Right lobe of liver (tissue), 6 donors: Measurements from ENCODE around the gene MFSD2A. TPM values are rescaled to one million over a fixed set of nuclear protein-coding genes. Genes with fewer than 3 reads are reported as not detected.
A peak's percentile ranks its signal among the peaks of the same experiment; 100 is the strongest.

Experiments used
- ATAC-seq, 4 donors: fragments of 200-7000 bp; cut with Tn5 transposase; one replicate each; pipeline ENCODE4 v1.9.1; 2020; ENCODE audit warnings: mild to moderate bottlenecking in 4 of 4, moderate library complexity in 4 of 4
- DNase-seq, 3 donors: peaks; one replicate each; pipeline ENCODE4 v3.0.0-alpha.2; 2020
- H3K27ac ChIP-seq, 3 donors: fragments of 200-600 bp; one replicate each; pipeline ENCODE4 v1.8.0; 2022
- H3K27me3 ChIP-seq, 2 donors: fragments of 200-600 bp; one replicate each; pipeline ENCODE4 v1.8.0; 2022
- H3K36me3 ChIP-seq, 4 donors: fragments of 200-600 bp; sonication (generic) in 1 of 4; one replicate each; pipeline versions ENCODE4 v1.5.1 to v1.8.0; 2017 to 2022; ENCODE audit warnings: control low read depth in 1 of 4
- H3K4me1 ChIP-seq, 4 donors: fragments of 200-600 bp; sonication (generic) in 1 of 4; one replicate each; pipeline versions ENCODE4 v1.5.1 to v1.8.0; 2017 to 2022; ENCODE audit warnings: control low read depth in 1 of 4
- H3K4me3 ChIP-seq, 3 donors: fragments of 200-600 bp; one replicate each; pipeline ENCODE4 v1.8.0; 2022
- H3K9me3 ChIP-seq, 4 donors: fragments of 200-600 bp; sonication (generic) in 1 of 4; one replicate each; pipeline versions ENCODE4 v1.5.1 to v1.8.0; 2017 to 2022; ENCODE audit warnings: control low read depth in 1 of 4
- CTCF ChIP-seq, 4 donors: fragments of 200-600 bp in 3 of 4; fragments of 450-650 bp in 1 of 4; IDR thresholded peaks; one replicate each; pipeline versions ENCODE4 v1.5.1 to v1.8.0; 2016 to 2022; ENCODE audit warnings: antibody characterized with exemption in 4 of 4, mild to moderate bottlenecking in 2 of 4
- POLR2A ChIP-seq: fragments of 450-650 bp; IDR thresholded peaks from one replicate; pipeline ENCODE4 v1.6.1; 2017; ENCODE audit warnings: antibody characterized with exemption, mild to moderate bottlenecking
- WGBS: methylation state at CpG from one replicate; pipeline ENCODE4 v1.1.6; 2018; ENCODE audit warnings: low coverage, low lambda C conversion rate; ENCODE audit not compliant: insufficient coverage; ENCODE audit errors: missing lambda C conversion rate; 5-methylcytosine and 5-hydroxymethylcytosine counted together
- intact Hi-C, 2 donors: fragments of 100-400 bp; cut with DNase I; formaldehyde crosslinking; loops; one replicate each; pipeline versions ENCODE4 v1.11.2 to v1.14.1; 2022
- total RNA-seq, 6 experiments: library from RNA; depleted of rRNA in 2 of 6; stranded (reverse); fragments of >200 nt in 2 of 6; fragmentation: NEBNext Ultra II Directional in 3 of 6; extraction: Animal tissue kit (Norgen Biotek cat#: 25700) in 3 of 6; gene quantifications; one replicate each; pipeline versions ENCODE4 v1.1.0 to v1.2.4, GENCODE V29; 2016 to 2023
- donor health status: DM: no; HTN: yes; CAD: no.
- donor health status: DM: no; HTN: no; CAD: no.
- donor health status: DM: no; HTN: no; CAD: no.
- donor health status: DM: no; HTN: yes; CAD: no.
- donor health status: DM: no; HTN: yes; CAD: no.

Gene MFSD2A
- total RNA-seq, 6 experiments from 2014 or later, result 44.3 to 292 (median 113) TPM

- WGBS, result 80% methylated on average over 1 of the region's 4 CpGs
- peak overlapping the region in 1 of 3 donors; percentile 20 for H3K27ac ChIP-seq
- H3K4me1 ChIP-seq, result peaks cover 0 to 3% (median 0%) of the 10 kb centered on the region in 4 donors
- no peak overlapping the region for H3K4me3 ChIP-seq
- peaks cover 0 to 53% (median 34%) of the 10 kb centered on the region in 4 donors for H3K36me3 ChIP-seq
- no peak for DNase-seq
- no peaks in the 10 kb centered on the region for H3K9me3 ChIP-seq
- no peaks in the 10 kb centered on the region for H3K27me3 ChIP-seq
- TF ChIP-seq CTCF (IDR thresholded peaks at IDR 0.05), result no peak
- TF ChIP-seq POLR2A, result no peak
- ATAC-seq, result no peak
- intact Hi-C loops, result loop anchor here in 1 of 2 donors (5.0 kb wide), 1 partner anchor 53 kb away; no protein-coding TSS in a partner anchor
These were observed 15.3 kb downstream of the MFSD2A start for GRCh38 chr1:39970274-39970673.

- ATAC-seq (peak in 3 of 4 donors; percentile 3 to 15 (median 8)), DNase-seq (no peak)
- intact Hi-C loops, result loop anchor here in 1 of 2 donors (5.0 kb wide), 1 partner anchor 54 kb away; no protein-coding TSS in a partner anchor
- H3K27ac ChIP-seq, result peak overlapping the region in 1 of 3 donors; percentile 20
- H3K36me3 ChIP-seq, result peaks cover 0 to 44% (median 27%) of the 10 kb centered on the region in 4 donors
- TF ChIP-seq POLR2A (no peak), CTCF (IDR thresholded peaks at IDR 0.05) (no peak)
- no peaks in the 10 kb centered on the region for H3K27me3 ChIP-seq
- 34% methylated on average over 3 of the region's 4 CpGs for WGBS
- H3K4me3 ChIP-seq, result no peak overlapping the region
- H3K4me1 ChIP-seq, result peaks cover 0 to 3% (median 0%) of the 10 kb centered on the region in 4 donors
- no peaks in the 10 kb centered on the region for H3K9me3 ChIP-seq
These were observed 16.2 kb downstream of the MFSD2A start for GRCh38 chr1:39971138-39971537.

- Histone ChIP-seq H3K27ac (no peak overlapping the region), H3K27me3 (no peaks in the 10 kb centered on the region), H3K9me3 (no peaks in the 10 kb centered on the region), H3K4me3 (no peak overlapping the region), H3K4me1 (peaks cover 0 to 3% (median 0%) of the 10 kb centered on the region in 4 donors), H3K36me3 (peaks cover 0 to 20% (median 11%) of the 10 kb centered on the region in 4 donors)
- intact Hi-C loops, result loop anchor here in 1 of 2 donors (5.0 kb wide), 1 partner anchor 56 kb away; no protein-coding TSS in a partner anchor
- TF ChIP-seq CTCF (IDR thresholded peaks at IDR 0.05) (peak; percentile 94 to 97 (median 96)), POLR2A (no peak)
- peak; percentile 81 to 86 (median 82) for DNase-seq
- peak; percentile 84 to 91 (median 87) for ATAC-seq
- 25% methylated on average over 9 of the region's 9 CpGs for WGBS
These were observed 18.7 kb downstream of the MFSD2A start for GRCh38 chr1:39973503-39974135.

- ATAC-seq (no peak), DNase-seq (no peak)
- 67% methylated on average over 8 of the region's 8 CpGs for WGBS
- no peaks in the 10 kb centered on the region for H3K9me3 ChIP-seq
- H3K4me3 ChIP-seq, result no peak overlapping the region
- H3K27me3 ChIP-seq, result no peaks in the 10 kb centered on the region
- no peak for TF ChIP-seq CTCF (IDR thresholded peaks at IDR 0.05)
- TF ChIP-seq POLR2A, result no peak
- no peak overlapping the region for H3K27ac ChIP-seq
- H3K4me1 ChIP-seq, result peaks cover 0 to 3% (median 0%) of the 10 kb centered on the region in 4 donors
- intact Hi-C loops, result loop anchor here in 1 of 2 donors (5.0 kb wide), 2 partner anchors 59 to 159 kb away; no protein-coding TSS in a partner anchor
- no peaks in the 10 kb centered on the region for H3K36me3 ChIP-seq
These were observed 21.8 kb downstream of the MFSD2A start for GRCh38 chr1:39976732-39977131.
